A172 (cell line): ENCODE results near the gene DMD. TPM values are rescaled to one million over a fixed set of nuclear protein-coding genes. Genes with fewer than 3 reads are reported as not detected.
"Not testable (repeated sequence)": the region's sequence is repeated elsewhere in the genome, so short reads cannot be mapped to it uniquely, and the experiment has no call there.

Experiments
- DNase-seq: peaks from one replicate; pipeline ENCODE4 v3.0.0-alpha.2; 2015; ENCODE audit warnings: low spot score
- total RNA-seq: library from RNA; depleted of rRNA; stranded (reverse); fragments of >200 nt; shearing (Covaris generic); gene quantifications from 2 replicates; pipeline ENCODE4 v1.2.3, GENCODE V29; 2014; rRNA removed

The DMD gene
- 17.6 and 29.7 TPM in 2 replicates for total RNA-seq

DNA sequence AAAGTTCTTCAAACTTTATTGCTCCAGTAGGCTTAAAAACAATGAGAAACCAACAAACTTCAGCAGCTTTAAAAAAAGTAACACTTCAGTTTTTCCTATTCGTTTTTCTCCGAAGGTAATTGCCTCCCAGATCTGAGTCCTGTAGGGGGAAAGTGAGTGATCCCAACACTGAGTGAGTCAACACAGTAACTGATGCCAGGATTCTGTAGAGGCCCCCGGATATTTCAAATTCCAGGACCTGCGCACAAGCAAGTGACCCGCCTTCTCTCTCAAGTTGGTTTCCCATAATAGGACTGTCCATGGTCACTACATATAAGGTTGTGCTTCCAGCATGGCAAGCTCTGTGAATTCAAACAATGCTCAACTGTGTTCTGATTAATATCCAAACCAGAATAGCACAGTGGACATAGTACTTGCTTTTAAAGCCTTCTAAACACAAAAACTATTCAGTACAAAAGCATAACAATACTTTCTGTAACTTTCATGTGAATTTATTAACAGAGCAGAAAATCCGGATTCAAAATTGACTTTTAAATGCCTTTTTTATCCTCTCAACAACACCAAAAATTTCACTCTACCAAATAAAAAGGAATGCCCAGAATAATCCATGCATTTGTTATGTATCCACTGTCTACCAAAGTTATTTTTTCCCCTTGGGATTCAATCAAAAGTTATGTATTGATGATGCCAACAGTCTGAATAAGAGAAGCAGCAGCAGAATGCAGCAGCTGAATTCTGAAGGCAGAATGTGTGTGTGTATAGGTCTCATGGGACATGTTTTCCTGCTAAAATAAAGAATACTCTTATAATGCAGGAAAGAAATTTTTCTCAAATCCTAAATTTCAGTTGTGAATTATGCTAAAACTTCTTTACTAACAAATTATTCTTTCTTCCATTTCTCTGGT, at the start of gene DMD:
TSS of gene DMD (minus strand) at position 194 of the 905 bp plus-strand sequence. CDS start 237 bp downstream, outside the sequence.
- DNase-seq: peak; percentile 0

DNA sequence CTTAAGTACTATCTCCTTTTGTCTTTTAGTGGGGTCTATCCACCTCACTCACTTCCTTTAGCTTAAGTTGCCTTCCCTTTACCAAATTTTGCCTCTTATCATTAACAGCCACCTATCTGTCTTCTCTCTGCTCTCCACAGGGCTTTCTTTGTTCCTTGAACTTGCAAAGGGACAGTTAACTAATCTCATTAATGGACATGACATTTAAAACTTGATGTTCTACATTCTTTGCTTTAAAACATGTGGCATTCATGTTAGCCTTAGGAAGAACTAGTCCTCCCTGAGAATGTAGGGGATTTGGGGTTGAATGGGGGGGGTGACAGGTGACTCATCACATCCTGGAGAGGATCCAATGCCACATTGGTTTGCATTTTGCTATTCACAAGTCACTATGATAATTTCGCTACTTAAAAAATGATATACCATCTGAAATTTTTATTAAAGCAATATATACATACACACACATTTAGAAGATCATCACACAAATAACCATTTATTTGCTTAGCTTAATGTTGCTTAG, 41.0 kb upstream of the DMD start:
- DNase-seq: no peak

DNA sequence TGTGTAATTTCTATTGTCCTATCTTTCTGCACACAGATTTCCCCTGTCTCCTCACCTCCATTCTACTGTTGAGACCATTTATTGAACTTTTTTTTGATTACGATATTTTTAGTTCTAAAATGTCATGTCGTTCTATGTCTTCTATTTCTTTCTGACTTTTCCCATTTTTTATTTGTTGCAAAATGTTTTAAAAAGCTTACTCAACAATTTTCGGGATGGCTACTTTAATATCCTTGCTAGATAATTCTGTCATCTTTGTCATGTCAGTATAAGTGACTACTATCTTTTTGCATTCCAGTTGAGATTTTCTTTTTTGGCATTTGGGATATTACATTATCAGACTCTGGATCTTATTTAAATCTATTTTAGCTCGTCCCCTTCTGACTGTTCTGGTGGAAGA, 7.5 kb upstream of the DMD start:
- DNase-seq: no peak

DNA sequence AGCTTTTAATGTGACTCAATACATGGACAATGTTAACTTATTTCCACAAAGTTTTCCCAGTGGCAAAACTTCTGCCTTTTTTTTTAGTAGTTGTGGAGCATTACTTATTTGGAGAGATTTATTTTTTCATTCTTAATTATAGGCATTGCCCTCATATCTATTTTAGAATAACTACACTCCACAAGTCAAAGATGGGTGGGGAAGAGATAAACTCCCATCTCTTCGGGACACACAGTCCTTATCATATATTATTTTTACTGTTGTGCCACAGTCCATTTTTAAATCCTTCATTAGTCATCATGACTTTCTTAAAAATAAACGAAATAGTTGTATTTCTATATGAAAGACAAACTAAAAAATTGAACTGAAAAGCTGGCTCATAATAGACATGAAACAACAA, 1.2 kb downstream of the DMD start:
- no peak for DNase-seq

DNA sequence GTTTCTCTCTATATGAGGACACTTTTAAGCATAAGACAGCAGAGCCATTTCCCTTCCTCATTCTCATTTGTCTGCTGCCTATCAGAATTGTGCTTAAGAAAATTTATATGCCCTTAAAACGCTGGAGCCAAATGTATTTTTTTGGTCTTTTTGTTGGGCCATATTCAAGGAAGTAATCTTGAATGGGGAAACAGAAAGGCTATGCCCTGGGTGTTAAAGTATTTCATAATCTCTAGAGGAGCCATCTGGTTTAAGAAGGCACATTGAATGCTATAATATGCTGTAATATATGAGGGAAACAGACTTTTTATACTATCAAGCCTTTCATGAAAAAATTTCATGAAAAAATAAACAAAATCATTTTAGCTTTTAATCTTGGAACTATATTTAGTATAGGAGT, 4.3 kb downstream of the DMD start:
- DNase-seq: no peak

DNA sequence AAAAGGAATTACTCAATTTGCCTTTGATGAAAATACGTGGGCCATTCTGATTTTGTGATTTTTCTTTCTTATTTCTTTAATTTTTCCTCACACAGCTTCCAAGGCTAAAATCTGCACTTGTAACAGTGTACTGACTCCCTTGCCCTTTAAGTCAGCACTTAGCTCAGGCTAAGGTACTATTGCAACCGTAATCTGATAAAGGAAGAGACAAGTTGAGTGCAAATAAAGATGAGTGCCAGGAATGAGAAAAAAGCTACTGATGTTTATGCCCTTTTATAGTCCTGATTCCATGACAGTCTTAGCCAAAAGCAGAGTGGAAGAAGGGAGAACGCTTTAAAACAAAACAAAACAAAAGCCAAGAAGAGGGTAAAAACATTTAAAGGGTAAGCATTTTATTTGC, 6.0 kb downstream of the DMD start:
- no peak for DNase-seq

DNA sequence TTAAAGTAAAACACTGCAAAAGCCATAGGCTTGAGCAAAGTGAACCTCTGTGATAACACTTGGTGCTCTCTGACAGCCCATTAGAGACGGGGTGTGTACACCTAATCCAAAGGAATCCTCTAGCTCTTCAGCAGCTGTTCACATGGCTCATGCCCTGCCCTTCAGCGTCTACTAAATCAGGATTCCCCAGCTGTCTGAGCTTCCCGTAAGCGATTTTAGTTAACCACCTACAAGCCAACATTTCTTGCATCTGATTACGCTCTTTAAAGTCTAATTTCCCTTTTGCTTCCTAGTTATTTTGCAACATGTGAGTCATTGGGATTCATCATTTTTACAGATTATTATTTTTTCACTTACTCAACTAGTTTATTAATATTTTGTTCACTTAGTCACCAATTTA, 6.5 kb downstream of the DMD start:
- DNase-seq: no peak

DNA sequence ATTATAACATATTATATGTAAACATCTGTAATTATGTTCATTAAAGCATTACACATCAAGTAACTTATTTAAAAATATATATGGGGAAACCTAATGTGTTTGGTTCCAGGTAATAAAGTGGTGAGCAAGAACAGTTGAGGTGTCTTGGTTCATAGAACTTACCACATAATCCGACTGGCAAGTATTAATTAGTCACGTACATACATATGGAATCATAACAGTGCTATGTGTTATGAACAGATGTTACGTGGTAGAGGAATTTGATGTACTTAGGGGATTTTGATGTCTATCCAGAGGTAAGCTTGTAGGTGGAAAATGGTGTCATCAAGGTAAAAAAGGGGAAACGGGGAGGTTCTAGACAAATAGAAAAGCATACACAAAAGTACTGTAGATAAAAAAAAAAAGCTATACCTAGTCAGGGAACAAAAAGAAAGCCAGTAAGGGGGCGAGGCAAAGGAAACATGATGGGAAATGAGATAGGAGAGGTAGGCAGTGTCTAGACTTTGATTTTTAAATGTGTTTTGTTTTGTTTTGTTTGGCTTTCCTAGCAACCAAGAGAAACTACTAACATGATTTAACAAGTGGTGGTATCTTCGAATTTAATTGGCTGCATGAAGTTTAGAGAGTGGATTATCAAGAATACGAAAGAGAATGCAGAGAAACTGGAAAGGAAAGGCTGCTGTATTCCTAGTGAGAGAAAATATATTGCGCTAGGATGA, 12.6 kb downstream of the DMD start:
- DNase-seq: no peak

DNA sequence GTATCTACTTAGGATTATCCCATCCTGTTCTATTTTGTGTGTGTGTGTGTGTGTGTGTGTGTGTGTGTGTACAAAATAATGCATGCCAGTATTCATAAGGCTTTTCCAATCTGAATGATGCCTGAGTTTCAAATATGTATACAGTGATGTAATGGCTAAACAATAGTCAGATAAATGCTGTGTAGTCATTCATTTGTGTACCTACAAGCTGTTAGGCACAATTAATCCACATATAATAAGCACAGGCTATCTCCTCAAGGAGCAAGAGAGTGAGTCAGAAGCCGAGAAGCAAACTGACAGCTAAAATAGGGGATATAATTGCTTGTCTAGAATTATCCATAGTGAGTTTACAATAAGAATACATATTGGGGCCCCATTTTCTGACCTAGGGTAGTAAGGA, 15.7 kb downstream of the DMD start:
- DNase-seq: no peak

DNA sequence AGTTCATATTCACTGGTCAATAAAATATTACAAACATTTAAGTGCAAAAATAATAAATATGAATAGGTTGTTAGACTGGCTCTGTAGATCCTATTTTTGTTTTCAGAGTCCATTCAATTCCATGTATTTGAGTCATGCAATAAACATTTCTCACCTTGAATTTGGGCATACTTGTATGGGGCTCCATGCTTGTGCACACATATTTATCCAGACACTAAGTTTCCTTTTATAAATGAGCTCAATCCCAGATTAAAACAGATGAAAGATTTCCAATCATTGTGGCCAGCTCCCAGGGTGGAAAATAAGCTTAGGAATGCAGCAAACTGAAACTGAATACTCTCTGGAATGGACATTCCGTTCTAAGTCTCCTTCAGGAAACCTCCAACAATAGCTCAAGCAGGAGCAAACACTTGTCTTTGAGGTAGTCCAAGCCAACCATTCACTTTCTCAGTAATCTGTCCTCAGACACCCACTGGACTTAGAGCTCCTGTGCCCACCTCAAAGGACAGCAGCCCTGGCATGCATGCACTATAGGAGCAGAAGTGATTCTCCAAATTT, 16.4 kb downstream of the DMD start:
- no peak for DNase-seq

DNA sequence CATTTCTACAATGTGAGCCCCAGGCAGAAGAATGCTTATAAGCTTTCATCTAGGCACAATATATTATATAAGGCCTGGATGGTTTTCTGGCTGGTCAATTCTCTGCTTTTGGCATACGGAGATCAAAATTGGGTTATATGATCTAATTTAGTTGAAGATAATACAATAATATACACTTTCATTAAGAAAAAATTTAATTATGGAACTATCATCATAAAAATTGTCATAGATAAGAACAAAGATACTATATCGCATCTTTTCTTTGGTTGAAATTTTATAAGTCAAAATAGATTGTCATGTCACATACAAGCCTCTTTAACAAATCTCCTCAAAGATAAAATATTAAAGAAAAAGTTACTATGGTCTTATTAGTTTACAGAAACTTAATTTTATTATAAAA, 17.1 kb downstream of the DMD start:
- no peak for DNase-seq

DNA sequence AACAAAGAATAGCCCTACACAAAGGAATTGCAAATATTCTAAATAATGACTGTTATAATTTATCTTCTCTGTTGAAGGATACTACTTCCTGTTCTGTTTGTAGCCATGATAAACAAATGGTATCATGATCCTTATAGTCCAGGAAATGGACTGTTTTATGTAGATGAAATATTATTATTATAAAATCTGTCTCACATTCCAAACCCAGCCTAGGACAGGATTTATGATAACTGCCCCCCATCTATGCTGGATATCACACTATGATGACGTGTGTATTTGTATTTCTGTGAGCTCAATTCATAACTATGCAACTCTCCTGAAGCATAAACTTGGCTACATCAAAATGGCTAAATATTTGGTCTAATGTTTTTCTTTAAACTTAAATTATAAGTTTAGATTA, 21.3 kb downstream of the DMD start:
- DNase-seq: no peak

DNA sequence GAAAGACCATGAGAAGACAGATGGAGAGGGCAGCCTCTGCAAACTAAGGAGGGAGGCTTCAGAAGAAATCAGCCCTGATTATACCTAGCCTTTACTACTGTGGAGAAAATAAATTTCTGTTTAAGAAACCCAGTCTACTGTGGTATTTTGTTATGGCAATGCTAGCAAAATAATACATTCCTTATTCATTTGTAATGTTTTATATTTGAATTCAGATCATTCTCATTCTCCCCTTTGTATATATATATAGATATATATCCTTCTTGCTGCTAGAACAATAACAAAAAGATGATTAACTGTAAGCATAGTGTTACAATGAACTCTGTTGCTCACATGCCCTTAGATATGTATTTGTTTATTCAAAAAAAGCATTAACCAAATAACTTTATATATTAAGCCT, 22.5 kb downstream of the DMD start:
- no peak for DNase-seq

DNA sequence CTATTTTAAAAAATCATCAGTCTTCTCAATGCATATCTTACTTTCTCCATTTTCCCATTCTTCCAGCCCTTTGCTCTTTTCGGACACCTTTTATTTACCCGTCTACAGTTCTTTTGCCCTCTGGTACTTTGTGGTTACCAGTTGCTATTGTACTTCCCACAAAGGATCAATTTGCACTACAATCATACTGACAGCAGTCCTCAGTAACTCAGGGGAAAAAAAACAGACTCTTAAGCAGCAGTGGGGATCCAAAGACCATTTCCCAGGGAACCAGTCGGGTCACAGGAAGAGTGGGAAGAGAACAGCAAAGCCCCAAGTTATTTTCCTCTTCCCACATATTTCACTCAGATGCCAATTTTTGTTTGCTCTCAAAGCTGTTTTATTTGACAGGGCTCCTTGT, 23.1 kb downstream of the DMD start:
- no peak for DNase-seq

DNA sequence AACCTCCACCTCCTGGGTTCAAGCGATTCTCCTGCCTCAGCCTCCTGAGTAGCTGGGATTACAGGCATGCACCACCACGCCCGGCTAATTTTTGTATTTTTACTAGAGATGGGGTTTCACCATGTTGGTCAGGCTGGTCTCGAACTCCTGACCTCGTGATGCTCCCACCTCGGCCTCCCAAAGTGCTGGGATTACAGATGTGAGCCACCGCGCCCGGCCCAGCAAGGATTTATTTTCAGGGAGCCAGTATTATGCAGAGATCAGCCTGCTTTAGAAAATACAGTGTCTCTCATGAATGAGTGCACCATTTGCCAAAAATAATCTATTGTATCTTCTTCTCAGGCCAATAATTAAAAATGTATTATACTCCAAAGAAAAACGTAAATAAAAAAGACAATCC, 26.5 kb downstream of the DMD start:
- not testable (repeated sequence) for DNase-seq

DNA sequence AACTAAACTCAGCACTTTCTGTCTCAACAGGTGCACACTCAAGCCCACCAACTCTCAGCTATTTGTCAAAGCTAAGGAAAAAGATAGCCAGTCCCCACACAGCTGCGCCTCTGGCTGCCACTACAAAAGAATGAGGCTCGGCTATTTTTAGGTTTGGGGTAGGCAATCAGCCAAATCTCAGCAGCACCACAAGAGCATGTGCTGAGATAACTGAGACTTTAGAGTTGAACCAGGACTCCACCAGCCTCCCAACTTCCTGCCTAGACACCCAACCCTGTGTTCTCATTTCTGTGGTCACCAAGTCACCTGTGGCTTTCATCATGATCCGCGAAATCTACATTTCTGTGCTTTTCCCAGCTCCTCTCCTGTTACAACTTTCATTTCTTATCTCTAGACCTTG, 28.0 kb downstream of the DMD start:
- peak; percentile 2 for DNase-seq

DNA sequence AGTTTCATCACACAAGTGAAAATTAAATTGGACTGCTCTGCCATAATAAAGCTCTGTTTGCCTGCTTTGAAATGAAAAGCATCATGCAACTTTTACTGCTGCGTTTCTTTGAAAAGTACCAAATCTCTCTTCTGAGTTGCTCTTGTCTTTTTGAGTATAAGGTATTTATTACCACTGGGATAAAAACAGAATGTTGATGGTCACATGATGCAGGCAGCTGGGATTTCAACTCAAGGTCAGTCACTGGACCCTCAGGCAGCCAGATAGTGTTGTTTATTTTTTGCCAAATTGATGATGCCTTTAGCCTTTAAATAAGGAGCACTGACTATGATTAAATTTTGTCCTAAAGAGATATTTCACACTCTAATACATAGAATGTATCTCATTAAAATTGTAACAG, 32.7 kb downstream of the DMD start:
- no peak for DNase-seq

DNA sequence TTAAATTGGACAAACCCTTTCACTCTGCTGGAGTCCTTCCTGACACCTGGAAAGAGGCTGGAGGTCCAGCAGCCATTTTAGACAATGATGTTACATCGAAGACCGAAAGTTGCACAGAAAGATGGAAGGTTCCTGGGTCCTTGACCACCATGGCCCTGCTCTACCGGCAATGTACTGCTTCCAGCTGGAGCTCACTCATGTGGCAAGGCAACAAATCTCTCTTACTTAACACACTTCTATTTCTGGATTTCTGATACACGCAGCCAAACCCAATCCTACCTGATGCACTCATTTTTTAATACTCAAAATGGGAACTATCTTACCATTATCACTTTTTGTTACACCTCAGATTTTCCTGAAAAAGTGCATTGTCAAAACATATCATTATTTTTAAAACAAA, 33.1 kb downstream of the DMD start:
- no peak for DNase-seq

DNA sequence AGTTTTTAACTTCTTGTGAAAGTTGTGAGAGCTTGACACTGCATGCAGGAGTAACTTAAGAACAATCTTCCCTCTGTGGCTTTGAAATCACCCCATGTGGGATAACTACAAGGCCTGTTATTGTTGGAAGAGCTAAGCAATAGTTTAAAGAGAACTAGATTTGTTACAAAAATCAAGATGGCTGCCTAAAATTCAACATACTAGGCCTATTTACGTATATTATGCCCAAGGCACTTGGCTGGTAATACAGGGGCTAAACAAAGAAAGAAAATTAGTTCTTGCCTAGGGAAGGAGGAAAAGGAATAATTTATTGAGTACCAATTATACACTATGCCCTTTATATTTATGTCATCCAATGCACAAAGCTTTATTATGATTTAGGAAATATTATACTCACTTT, 36.1 kb downstream of the DMD start:
- no peak for DNase-seq

DNA sequence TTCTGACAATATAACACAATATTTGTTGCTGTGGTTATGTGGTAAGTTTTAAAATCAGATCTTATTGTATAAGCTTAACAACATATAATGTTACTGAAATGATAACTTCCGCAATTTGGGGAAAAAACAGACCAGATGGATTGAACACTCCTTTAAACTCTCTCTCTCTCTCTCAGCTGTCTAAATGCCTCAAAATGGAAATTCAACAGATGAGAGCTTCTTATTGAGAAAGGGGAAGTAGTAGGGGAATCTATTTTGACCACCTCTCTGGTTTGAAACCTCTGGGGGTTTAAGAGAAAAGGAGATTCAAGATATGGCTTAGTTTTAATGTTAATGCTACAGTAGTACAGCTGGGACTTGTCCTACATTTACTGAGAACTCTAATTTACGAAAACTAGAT, 40.3 kb downstream of the DMD start:
- no peak for DNase-seq

DNA sequence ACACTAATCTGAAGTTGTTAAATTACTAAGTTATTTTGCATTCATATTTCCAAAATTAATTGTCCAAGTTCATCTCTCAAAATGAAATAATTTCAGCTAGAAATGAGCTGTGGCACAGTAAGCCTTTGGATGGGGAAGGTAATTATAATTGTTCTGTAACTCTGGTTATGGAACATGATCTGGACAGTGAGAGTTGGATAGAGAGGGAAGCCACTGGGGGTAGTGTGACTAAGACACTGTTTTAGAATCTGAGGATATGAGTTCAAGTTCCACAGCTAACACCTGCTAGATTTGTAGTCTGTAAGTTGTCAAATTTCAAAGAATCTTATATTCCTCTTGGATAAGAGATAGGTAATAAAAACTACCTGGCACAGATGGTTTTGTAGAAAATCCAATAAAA, 49.5 kb downstream of the DMD start:
- no peak for DNase-seq

DNA sequence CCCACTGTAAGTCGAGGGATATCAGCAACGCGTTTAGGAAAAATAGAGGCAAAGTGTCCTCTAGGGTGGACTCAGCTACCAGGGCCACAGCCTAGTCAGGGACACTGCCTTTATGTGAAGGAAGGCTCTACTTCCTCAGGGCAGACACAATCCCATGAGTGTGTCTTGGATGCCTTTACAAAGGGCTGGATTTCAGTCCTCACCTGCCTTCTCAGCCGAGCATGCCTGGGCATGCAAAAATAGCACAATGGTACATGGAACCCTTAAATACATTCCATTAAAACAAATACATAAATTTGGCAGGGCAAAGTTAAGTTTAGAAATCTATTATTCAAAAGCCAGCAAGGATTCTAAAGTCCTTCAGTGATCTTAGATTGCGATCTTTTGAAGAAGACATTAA, 51.1 kb downstream of the DMD start:
- no peak for DNase-seq
